ENCODE measurements around the gene SEPSECS. TPM values are rescaled to one million over a fixed set of nuclear protein-coding genes. Genes with fewer than 3 reads are reported as not detected.

Gene SEPSECS
- total RNA-seq, 1 donor from 2014 or later: 11.3 TPM

- intact Hi-C loops (cut with DNase I): no loop called here
- H3K27ac ChIP-seq: no peak overlapping the region
- H3K27me3 ChIP-seq (ENCODE audit: low read depth): no peaks in the 10 kb centered on the region
- ATAC-seq: no peak
- TF ChIP-seq CTCF (IDR thresholded peaks at IDR 0.05): no peak
- no peaks in the 10 kb centered on the region for H3K9me3 ChIP-seq
- H3K4me3 ChIP-seq: no peak overlapping the region
- H3K36me3 ChIP-seq: no peaks in the 10 kb centered on the region
- no peaks in the 10 kb centered on the region for H3K4me1 ChIP-seq
- no peak for DNase-seq
Measured at GRCh38 chr4:25070545-25070944, 89.7 kb downstream of the SEPSECS start.

Other genes starting within 250 kb of the SEPSECS start
- gene CCDC149, start 247.4 kb downstream of the SEPSECS start, total RNA-seq: 23.8 TPM
- 1.3 TPM for gene LGI2, start 129.5 kb downstream of the SEPSECS start, total RNA-seq
- gene PI4K2B, start 73.6 kb upstream of the SEPSECS start, total RNA-seq: 21.1 TPM
- gene ZCCHC4, start 152.3 kb upstream of the SEPSECS start, total RNA-seq: 12.2 TPM
- 33.8 TPM for gene ANAPC4, start 216.8 kb upstream of the SEPSECS start, total RNA-seq

Measured in lower lobe of right lung (tissue), 2 donors.